IPS-15b (cell line): ENCODE data around the gene PGF.

ENCODE experiments used
- H3K27me3 ChIP-seq: one replicate; pipeline ENCODE4 v1.6.1; 2013; ENCODE audit warnings: low read length; ENCODE audit not compliant: control insufficient read depth, insufficient read depth
- H3K36me3 ChIP-seq: one replicate; pipeline ENCODE4 v1.6.1; 2013; ENCODE audit warnings: low read length; ENCODE audit not compliant: control insufficient read depth, insufficient read depth
- H3K4me1 ChIP-seq: one replicate; pipeline ENCODE4 v1.6.1; 2013; ENCODE audit warnings: mild to moderate bottlenecking, low read length; ENCODE audit not compliant: control insufficient read depth, insufficient read depth
- H3K4me3 ChIP-seq: one replicate; pipeline ENCODE4 v1.5.1; 2013; ENCODE audit warnings: low read depth, low read length
- H3K9ac ChIP-seq: one replicate; pipeline ENCODE4 v1.6.1; 2013; ENCODE audit warnings: low read depth, mild to moderate bottlenecking, low read length
- H3K9me3 ChIP-seq: one replicate; pipeline ENCODE4 v1.6.1; 2013; ENCODE audit warnings: mild to moderate bottlenecking, low read length; ENCODE audit not compliant: control insufficient read depth, insufficient read depth

Gene PGF

GRCh38 chr14:74963178-74963704 is 7.8 kb upstream of the PGF start:
- Histone ChIP-seq H3K36me3 (no peaks in the 10 kb centered on the region), H3K9me3 (no peaks in the 10 kb centered on the region), H3K27me3 (no peaks in the 10 kb centered on the region), H3K4me3 (no peak overlapping the region), H3K4me1 (peaks cover 2% of the 10 kb centered on the region), H3K9ac (no peak overlapping the region)

GRCh38 chr14:74962493-74962892 is 7.1 kb upstream of the PGF start:
- no peak overlapping the region for H3K4me3 ChIP-seq
- H3K9ac ChIP-seq: no peak overlapping the region
- H3K4me1 ChIP-seq: peaks cover 2% of the 10 kb centered on the region
- no peaks in the 10 kb centered on the region for H3K9me3 ChIP-seq
- no peaks in the 10 kb centered on the region for H3K36me3 ChIP-seq
- H3K27me3 ChIP-seq: no peaks in the 10 kb centered on the region

- H3K4me1 ChIP-seq: peaks cover 2% of the 10 kb centered on the region
These were observed 6.6 kb upstream of the PGF start for GRCh38 chr14:74962046-74962445.

GRCh38 chr14:74961238-74961911 is 6.0 kb upstream of the PGF start:
- no peaks in the 10 kb centered on the region for H3K36me3 ChIP-seq
- no peak overlapping the region for H3K4me3 ChIP-seq
- H3K27me3 ChIP-seq: peaks cover 2% of the 10 kb centered on the region
- H3K9me3 ChIP-seq: no peaks in the 10 kb centered on the region
- peaks cover 2% of the 10 kb centered on the region for H3K4me1 ChIP-seq
- no peak overlapping the region for H3K9ac ChIP-seq

More at GRCh38 chr14:74962046-74962445, 6.6 kb upstream of the PGF start:
- H3K9ac ChIP-seq: no peak overlapping the region
- no peaks in the 10 kb centered on the region for H3K36me3 ChIP-seq
- no peak overlapping the region for H3K4me3 ChIP-seq
- H3K9me3 ChIP-seq: no peaks in the 10 kb centered on the region
- H3K27me3 ChIP-seq: no peaks in the 10 kb centered on the region

GRCh38 chr14:74960736-74961135 is 5.3 kb upstream of the PGF start:
- no peak overlapping the region for H3K4me3 ChIP-seq
- H3K9me3 ChIP-seq: no peaks in the 10 kb centered on the region
- no peaks in the 10 kb centered on the region for H3K36me3 ChIP-seq
- no peak overlapping the region for H3K9ac ChIP-seq
- H3K4me1 ChIP-seq: peaks cover 6% of the 10 kb centered on the region
- H3K27me3 ChIP-seq: peaks cover 9% of the 10 kb centered on the region

GRCh38 chr14:74959596-74960180 is 4.3 kb upstream of the PGF start:
- no peaks in the 10 kb centered on the region for H3K9me3 ChIP-seq
- no peak overlapping the region for H3K9ac ChIP-seq
- H3K27me3 ChIP-seq: peaks cover 9% of the 10 kb centered on the region
- H3K4me3 ChIP-seq: no peak overlapping the region
- H3K4me1 ChIP-seq: peaks cover 6% of the 10 kb centered on the region
- H3K36me3 ChIP-seq: no peaks in the 10 kb centered on the region

- H3K4me1 ChIP-seq: peaks cover 4% of the 10 kb centered on the region
- H3K36me3 ChIP-seq: no peaks in the 10 kb centered on the region
- peak overlapping the region; percentile 55 for H3K4me3 ChIP-seq
These were observed 1.1 kb upstream of the PGF start for GRCh38 chr14:74956280-74957072.

GRCh38 chr14:74956027-74956279 is 556 bp upstream of the PGF start:
- Histone ChIP-seq H3K36me3 (no peaks in the 10 kb centered on the region), H3K27me3 (peaks cover 9% of the 10 kb centered on the region), H3K4me1 (peaks cover 4% of the 10 kb centered on the region), H3K9me3 (no peaks in the 10 kb centered on the region), H3K9ac (peak overlapping the region; percentile 47), H3K4me3 (peak overlapping the region; percentile 55)

More at GRCh38 chr14:74956280-74957072, 1.1 kb upstream of the PGF start:
- no peak overlapping the region for H3K9ac ChIP-seq
- peaks cover 9% of the 10 kb centered on the region for H3K27me3 ChIP-seq
- H3K9me3 ChIP-seq: no peaks in the 10 kb centered on the region

GRCh38 chr14:74954947-74955228 is 509 bp downstream of the PGF start:
- Histone ChIP-seq H3K27me3 (peaks cover 9% of the 10 kb centered on the region), H3K4me1 (peaks cover 4% of the 10 kb centered on the region), H3K9me3 (no peaks in the 10 kb centered on the region), H3K4me3 (peak overlapping the region; percentile 54), H3K9ac (peak overlapping the region; percentile 60), H3K36me3 (no peaks in the 10 kb centered on the region)

- Histone ChIP-seq H3K9me3 (no peaks in the 10 kb centered on the region), H3K36me3 (no peaks in the 10 kb centered on the region), H3K27me3 (peaks cover 9% of the 10 kb centered on the region), H3K4me1 (peaks cover 4% of the 10 kb centered on the region), H3K4me3 (no peak overlapping the region), H3K9ac (no peak overlapping the region)
These were observed 1.0 kb downstream of the PGF start for GRCh38 chr14:74954232-74954946.

GRCh38 chr14:74953686-74954085 is 1.7 kb downstream of the PGF start:
- H3K9ac ChIP-seq: no peak overlapping the region
- no peaks in the 10 kb centered on the region for H3K36me3 ChIP-seq
- H3K4me1 ChIP-seq: peaks cover 4% of the 10 kb centered on the region
- peaks cover 9% of the 10 kb centered on the region for H3K27me3 ChIP-seq
- H3K9me3 ChIP-seq: no peaks in the 10 kb centered on the region
- no peak overlapping the region for H3K4me3 ChIP-seq
